Memory B cell (primary cell): ENCODE results near the gene SMARCAD1.

Source experiments
- ATAC-seq: fragments of 150-1000 bp; cut with Tn5 transposase; 2 replicates; pipeline ENCODE4 v1.10.0; 2021; ENCODE audit warnings: low read depth, mild to moderate bottlenecking, moderate library complexity
- DNase-seq, 2 donors: peaks; one replicate each; pipeline ENCODE4 v3.0.0; 2022; ENCODE audit warnings: low spot score in 2 of 2
- H3K27ac Mint-ChIP-seq: one replicate; pipeline ENCODE4 v1.8.0; 2022; ENCODE audit warnings: mild to moderate bottlenecking, moderate library complexity, mixed read lengths
- H3K27me3 Mint-ChIP-seq: one replicate; pipeline ENCODE4 v1.8.0; 2022; ENCODE audit warnings: mixed read lengths
- H3K36me3 Mint-ChIP-seq: one replicate; pipeline ENCODE4 v1.8.0; 2022; ENCODE audit warnings: mild to moderate bottlenecking, mixed read lengths
- H3K4me1 Mint-ChIP-seq: one replicate; pipeline ENCODE4 v1.8.0; 2022; ENCODE audit warnings: mixed read lengths
- H3K4me3 Mint-ChIP-seq: one replicate; pipeline ENCODE4 v1.8.0; 2022; ENCODE audit warnings: mild to moderate bottlenecking, moderate library complexity, mixed read lengths
- H3K9me3 Mint-ChIP-seq: one replicate; pipeline ENCODE4 v1.8.0; 2022; ENCODE audit warnings: mixed read lengths

Gene SMARCAD1, protein sequence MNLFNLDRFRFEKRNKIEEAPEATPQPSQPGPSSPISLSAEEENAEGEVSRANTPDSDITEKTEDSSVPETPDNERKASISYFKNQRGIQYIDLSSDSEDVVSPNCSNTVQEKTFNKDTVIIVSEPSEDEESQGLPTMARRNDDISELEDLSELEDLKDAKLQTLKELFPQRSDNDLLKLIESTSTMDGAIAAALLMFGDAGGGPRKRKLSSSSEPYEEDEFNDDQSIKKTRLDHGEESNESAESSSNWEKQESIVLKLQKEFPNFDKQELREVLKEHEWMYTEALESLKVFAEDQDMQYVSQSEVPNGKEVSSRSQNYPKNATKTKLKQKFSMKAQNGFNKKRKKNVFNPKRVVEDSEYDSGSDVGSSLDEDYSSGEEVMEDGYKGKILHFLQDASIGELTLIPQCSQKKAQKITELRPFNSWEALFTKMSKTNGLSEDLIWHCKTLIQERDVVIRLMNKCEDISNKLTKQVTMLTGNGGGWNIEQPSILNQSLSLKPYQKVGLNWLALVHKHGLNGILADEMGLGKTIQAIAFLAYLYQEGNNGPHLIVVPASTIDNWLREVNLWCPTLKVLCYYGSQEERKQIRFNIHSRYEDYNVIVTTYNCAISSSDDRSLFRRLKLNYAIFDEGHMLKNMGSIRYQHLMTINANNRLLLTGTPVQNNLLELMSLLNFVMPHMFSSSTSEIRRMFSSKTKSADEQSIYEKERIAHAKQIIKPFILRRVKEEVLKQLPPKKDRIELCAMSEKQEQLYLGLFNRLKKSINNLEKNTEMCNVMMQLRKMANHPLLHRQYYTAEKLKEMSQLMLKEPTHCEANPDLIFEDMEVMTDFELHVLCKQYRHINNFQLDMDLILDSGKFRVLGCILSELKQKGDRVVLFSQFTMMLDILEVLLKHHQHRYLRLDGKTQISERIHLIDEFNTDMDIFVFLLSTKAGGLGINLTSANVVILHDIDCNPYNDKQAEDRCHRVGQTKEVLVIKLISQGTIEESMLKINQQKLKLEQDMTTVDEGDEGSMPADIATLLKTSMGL

DNA sequence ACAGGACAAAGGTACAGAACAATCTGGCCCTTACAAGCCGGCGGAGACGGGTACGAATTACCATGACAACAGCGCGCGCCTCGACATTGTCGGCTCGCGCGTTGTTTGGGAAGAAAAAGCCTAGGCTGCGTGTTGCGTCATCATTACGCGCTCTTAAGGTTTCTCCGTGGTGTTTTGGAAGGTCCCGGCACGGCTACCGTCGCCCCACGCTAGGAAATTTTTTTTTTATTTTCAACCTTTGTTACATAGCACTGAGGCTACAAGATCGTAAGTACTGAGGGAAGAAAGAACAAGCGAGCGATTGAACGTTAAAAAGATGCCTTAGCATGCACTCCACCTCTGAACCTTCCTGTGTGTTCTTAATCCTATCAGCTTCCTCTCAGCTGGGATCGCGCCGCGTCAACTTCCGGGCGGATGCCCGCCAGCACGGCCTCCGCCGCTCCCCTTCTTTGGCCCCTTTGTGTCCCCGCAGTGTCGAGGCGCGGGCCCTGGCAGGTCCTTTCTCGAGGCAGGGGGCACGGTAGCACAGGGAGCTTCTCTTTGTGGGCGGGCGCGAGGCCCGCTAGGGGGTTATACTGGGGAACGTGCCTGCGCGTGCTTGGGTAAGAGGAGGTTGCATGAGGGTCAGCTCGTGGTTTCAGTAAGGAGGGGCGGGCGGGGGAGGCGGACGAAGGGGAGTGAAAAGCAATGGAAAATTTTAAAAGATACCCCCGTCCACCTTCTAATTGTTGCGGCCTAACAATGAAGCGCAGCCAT lies at the start of gene SMARCAD1:
Gene SMARCAD1 (plus strand): TSS at position 397 of the 756 bp plus-strand sequence. CDS start 530 bp downstream, outside the sequence.
- H3K4me3 Mint-ChIP-seq: peak within 1 kb of the TSS; percentile 99
- peaks cover 2% of the 10 kb centered on the region for H3K27me3 Mint-ChIP-seq
- H3K27ac Mint-ChIP-seq: peak within 1 kb of the TSS; percentile 100
- DNase-seq: peak; percentile 81 to 82
- H3K9me3 Mint-ChIP-seq: peaks cover 3% of the 10 kb centered on the region
- H3K36me3 Mint-ChIP-seq: peaks cover 14% of the 10 kb centered on the region
- peaks cover 19% of the 10 kb centered on the region for H3K4me1 Mint-ChIP-seq
- peak; percentile 87 for ATAC-seq

DNA sequence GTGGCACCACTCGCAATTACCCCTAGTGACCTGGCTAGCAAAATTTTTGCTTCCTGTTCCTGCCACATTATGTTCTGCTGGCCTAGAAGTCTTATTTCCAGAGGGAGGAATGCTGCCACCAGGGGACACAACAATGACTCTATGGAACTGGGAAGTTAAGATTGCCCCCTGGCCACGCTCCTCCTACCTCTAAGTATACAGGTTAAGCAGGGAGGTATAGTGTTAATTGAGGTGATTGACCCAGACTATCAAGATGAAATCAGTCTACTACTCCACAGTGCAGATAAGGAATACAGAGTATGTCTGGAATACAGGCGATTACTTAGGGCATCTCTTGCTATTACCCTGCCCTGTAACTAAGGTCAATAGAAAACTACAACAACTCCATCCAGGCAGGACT lies 48.8 kb upstream of the SMARCAD1 start:
- no peaks in the 10 kb centered on the region for H3K4me1 Mint-ChIP-seq
- H3K9me3 Mint-ChIP-seq: no peaks in the 10 kb centered on the region
- DNase-seq (no peak), ATAC-seq (no peak)
- H3K27ac Mint-ChIP-seq: no peak overlapping the region
- peaks cover 1% of the 10 kb centered on the region for H3K27me3 Mint-ChIP-seq
- no peak overlapping the region for H3K4me3 Mint-ChIP-seq
- no peaks in the 10 kb centered on the region for H3K36me3 Mint-ChIP-seq

DNA sequence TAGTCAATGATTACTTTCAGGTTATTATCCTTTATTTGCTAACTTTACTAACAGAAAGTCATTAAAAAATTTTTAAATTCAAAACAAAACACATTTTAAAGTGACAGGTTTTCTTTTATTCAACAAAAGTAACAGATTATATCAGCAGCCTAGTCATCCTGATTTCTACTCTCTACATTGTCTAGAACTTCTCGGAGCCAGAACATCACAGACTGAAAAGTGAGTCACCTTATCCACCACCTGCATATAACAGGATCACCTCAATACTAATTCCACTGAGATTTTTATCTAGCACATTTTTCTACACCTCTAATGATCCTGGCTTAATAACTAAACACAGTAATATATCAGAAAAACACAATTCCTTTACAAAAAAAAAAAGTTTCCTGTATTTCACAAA lies 47.9 kb upstream of the SMARCAD1 start:
- Mint-ChIP-seq H3K9me3 (no peaks in the 10 kb centered on the region), H3K27me3 (peaks cover 1% of the 10 kb centered on the region), H3K27ac (no peak overlapping the region), H3K4me1 (no peaks in the 10 kb centered on the region), H3K36me3 (no peaks in the 10 kb centered on the region), H3K4me3 (no peak overlapping the region)
- DNase-seq (no peak), ATAC-seq (no peak)

DNA sequence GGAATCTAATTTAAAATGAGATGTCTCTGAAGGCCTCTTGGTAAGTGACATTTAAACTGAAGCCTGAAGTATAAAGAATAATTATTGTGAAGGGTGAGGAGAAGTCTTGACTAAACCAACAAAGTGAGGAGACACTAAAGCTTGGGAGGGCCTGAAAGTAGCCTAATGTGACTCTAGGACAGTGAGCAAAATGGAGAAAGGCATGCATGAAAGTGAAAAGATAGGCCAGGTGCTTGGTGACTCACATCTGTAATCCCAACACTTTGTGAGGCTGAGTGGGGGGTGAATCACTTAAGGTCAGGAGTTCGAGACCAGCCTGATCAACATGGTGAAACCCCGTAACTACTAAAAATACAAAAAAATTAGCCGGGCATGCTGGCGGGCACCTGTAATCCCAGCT lies 46.9 kb upstream of the SMARCAD1 start:
- ATAC-seq (no peak), DNase-seq (no peak)
- Mint-ChIP-seq H3K36me3 (no peaks in the 10 kb centered on the region), H3K9me3 (no peaks in the 10 kb centered on the region), H3K27ac (no peak overlapping the region), H3K27me3 (peaks cover 1% of the 10 kb centered on the region), H3K4me3 (no peak overlapping the region), H3K4me1 (no peaks in the 10 kb centered on the region)

DNA sequence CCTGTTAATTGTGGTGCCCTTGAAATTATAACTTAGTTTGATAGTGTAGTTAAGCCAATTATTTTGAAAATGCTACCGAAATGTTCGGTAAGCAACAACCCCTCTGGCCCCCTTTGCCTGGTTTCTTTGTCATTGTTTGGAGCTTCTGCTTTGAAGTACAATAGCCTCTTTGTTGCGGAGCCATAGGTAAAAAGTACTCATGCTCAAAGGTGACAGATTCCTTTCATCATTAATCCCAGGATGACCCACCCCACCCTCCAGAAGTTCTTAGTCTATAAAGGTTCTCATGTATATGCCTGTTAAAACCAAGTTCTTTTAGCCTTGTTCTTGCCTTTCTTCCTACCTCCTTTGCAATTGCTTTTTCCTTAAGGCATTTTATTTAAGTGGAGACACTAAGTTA lies 42.4 kb upstream of the SMARCAD1 start:
- H3K9me3 Mint-ChIP-seq: no peaks in the 10 kb centered on the region
- no peak overlapping the region for H3K27ac Mint-ChIP-seq
- H3K4me1 Mint-ChIP-seq: no peaks in the 10 kb centered on the region
- H3K4me3 Mint-ChIP-seq: no peak overlapping the region
- ATAC-seq (no peak), DNase-seq (no peak)
- H3K27me3 Mint-ChIP-seq: peaks cover 3% of the 10 kb centered on the region
- H3K36me3 Mint-ChIP-seq: no peaks in the 10 kb centered on the region

DNA sequence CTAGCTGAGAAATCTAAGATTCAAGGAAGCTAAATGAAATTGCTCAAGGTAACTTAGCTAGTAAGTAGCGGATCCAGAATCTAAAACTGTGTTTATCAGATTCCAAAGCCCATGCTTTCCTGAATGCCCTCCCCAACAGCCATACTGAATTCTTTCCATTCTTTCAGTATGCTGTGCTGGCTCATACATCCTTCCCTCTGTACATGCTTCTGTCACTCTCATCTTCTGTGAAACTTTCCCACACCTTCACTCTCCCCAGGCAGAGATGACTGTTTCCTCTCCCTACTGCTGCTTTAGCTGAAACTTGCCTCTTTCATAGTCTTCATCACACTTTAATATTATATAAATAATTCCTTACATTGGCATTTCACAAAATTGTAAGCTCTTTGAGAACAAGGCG lies 39.3 kb upstream of the SMARCAD1 start:
- DNase-seq (no peak), ATAC-seq (no peak)
- no peaks in the 10 kb centered on the region for H3K4me1 Mint-ChIP-seq
- peaks cover 3% of the 10 kb centered on the region for H3K27me3 Mint-ChIP-seq
- H3K27ac Mint-ChIP-seq: no peak overlapping the region
- no peaks in the 10 kb centered on the region for H3K36me3 Mint-ChIP-seq
- H3K4me3 Mint-ChIP-seq: no peak overlapping the region
- no peaks in the 10 kb centered on the region for H3K9me3 Mint-ChIP-seq

DNA sequence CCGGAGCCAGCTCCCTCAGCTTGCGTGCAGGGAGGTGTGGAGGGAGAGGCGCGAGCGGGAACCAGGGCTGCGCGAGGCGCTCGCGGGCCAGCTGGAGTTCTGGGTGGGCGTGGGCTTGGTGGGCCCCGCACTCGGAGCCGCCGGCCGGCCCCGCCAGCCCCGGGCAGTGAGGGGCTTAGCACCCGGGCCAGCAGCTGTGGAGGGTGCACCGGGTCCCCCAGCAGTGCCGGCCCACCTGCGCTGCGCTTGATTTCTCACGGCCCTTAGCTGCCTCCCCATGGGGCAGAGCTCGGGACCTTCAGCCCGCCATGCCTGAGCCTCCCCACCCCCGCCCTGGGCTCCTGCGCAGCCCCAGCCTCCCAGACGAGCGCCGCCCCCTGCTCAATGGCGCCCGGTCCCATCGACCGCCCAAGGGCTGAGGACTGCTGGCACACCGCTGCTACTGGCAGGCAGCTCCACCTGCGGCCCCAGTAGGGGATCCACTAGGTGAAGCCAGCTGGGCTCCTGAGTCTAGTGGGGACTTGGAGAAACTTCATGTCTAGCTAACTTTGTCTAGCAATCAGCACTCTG lies 37.8 kb upstream of the SMARCAD1 start:
- no peak overlapping the region for H3K4me3 Mint-ChIP-seq
- H3K9me3 Mint-ChIP-seq: no peaks in the 10 kb centered on the region
- no peaks in the 10 kb centered on the region for H3K36me3 Mint-ChIP-seq
- no peak overlapping the region for H3K27ac Mint-ChIP-seq
- no peaks in the 10 kb centered on the region for H3K4me1 Mint-ChIP-seq
- DNase-seq (no peak), ATAC-seq (no peak)
- H3K27me3 Mint-ChIP-seq: peaks cover 3% of the 10 kb centered on the region

DNA sequence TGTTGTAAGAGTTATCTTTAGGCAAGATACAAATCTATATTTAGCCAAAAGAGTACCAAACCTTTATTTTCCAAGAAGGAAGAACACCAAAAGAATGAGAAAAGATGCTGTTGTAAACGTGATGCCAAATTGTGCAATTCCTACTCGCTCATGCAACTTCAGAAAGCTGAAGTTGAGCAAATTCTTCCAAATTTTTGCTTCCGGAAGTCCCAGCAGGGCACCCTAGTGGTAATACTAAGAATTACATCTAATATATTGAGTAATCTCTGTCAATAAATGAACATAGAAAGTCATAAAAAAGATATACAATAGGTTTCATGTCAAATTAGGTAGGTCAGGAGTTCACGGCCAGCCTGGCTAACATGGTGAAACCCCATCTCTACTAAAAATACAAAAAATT lies 36.0 kb upstream of the SMARCAD1 start:
- DNase-seq (no peak), ATAC-seq (no peak)
- no peak overlapping the region for H3K27ac Mint-ChIP-seq
- H3K36me3 Mint-ChIP-seq: no peaks in the 10 kb centered on the region
- peaks cover 3% of the 10 kb centered on the region for H3K27me3 Mint-ChIP-seq
- H3K4me1 Mint-ChIP-seq: no peaks in the 10 kb centered on the region
- no peaks in the 10 kb centered on the region for H3K9me3 Mint-ChIP-seq
- H3K4me3 Mint-ChIP-seq: no peak overlapping the region

DNA sequence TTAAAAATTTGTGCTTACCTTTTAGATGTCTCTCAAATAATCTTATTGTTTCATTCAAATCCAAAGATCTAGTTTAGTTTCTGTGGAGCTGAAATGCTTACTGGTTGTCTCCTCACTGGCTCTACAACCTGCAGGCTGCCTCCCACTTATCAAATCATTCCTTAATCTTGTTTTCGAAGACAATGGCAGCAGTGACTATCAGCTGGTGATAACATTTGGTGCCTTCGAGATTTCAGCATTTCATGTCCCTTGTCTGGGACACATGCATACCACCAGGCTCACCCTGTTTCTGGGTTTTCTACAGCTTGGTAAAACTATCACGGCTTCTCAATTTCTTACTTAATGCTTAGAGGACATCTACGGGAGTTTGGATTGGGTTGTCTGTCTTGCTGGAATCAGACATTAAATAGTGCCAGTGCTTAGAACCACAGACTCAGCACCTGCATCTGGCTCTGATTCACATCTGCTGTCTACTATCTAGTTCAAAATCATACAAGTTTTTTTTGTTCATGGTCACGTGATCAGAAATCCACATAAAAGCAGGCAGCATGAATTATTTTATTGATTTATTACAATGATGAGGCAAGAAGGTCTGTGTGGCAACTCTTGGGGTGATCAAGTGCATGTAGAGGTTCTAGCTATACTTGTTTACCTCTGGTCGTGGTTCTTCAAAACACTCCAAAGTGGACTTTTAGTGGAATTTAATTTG lies 32.0 kb upstream of the SMARCAD1 start:
- peaks cover 2% of the 10 kb centered on the region for H3K27me3 Mint-ChIP-seq
- no peak overlapping the region for H3K27ac Mint-ChIP-seq
- H3K36me3 Mint-ChIP-seq: no peaks in the 10 kb centered on the region
- no peak for ATAC-seq
- H3K4me3 Mint-ChIP-seq: no peak overlapping the region
- H3K9me3 Mint-ChIP-seq: no peaks in the 10 kb centered on the region
- no peak for DNase-seq
- no peaks in the 10 kb centered on the region for H3K4me1 Mint-ChIP-seq

DNA sequence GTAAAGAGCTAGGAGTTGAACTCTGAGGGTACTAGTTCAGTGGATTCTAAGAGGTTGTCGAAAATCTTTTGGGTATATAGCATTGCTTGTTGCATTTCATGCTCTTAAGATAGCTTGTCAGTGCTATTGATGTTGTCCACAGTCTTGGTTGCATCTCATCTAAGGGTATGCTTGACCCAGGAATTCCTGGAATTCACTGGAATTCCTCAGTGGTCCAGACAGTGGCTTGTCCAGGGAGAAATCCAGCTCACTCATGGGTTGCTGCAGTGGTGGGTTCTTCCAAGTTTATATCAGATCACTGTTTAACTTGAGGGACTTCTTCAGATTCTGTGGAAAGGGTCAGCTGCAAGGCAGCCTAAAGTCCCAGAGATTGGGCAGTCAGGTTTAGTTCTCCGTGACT lies 29.8 kb upstream of the SMARCAD1 start:
- H3K4me3 Mint-ChIP-seq: no peak overlapping the region
- H3K4me1 Mint-ChIP-seq: no peaks in the 10 kb centered on the region
- ATAC-seq (no peak), DNase-seq (no peak)
- no peaks in the 10 kb centered on the region for H3K36me3 Mint-ChIP-seq
- H3K27me3 Mint-ChIP-seq: peaks cover 4% of the 10 kb centered on the region
- H3K9me3 Mint-ChIP-seq: no peaks in the 10 kb centered on the region
- no peak overlapping the region for H3K27ac Mint-ChIP-seq

DNA sequence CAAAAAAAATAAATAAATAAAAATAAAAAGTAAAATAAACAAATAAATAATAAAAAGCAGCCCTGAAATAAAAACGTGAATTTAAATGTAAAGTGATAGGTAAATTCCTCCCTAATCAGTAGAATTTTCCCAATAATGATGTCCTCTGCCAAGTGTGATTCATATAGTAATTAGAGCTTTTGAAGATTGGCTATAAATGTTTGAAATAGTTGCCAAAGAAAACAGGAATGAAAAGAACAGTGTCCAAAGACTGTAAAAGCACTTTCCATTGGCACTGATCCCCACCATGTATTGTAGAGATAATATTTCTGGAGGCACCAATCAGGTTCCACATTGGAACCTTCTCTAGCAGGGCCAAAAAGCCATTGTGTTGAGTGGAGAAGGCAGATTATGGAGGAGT lies 25.9 kb upstream of the SMARCAD1 start:
- H3K27me3 Mint-ChIP-seq: peaks cover 5% of the 10 kb centered on the region
- H3K4me3 Mint-ChIP-seq: no peak overlapping the region
- no peak overlapping the region for H3K27ac Mint-ChIP-seq
- no peaks in the 10 kb centered on the region for H3K4me1 Mint-ChIP-seq
- ATAC-seq: no peak
- H3K36me3 Mint-ChIP-seq: no peaks in the 10 kb centered on the region
- no peaks in the 10 kb centered on the region for H3K9me3 Mint-ChIP-seq
- no peak for DNase-seq

DNA sequence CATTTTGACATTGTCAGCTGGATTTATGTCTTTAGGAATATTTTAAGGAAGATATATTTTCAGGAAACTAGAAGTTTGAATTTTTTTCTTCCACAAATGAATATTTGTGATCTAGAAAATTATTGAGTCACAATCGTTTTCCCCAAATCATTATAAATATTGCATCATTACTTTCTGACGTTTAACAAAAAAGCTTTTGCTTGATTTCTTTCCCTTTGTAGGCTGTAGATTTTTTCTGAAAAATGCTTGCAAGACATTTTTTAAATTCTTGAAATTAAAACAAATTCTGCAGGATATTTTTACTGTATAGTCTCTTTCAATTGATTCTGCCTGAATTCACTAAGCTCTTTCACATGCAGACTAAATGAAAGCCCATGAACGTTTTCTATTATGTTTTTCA lies 4.9 kb upstream of the SMARCAD1 start:
- peaks cover under 1% of the 10 kb centered on the region for H3K4me1 Mint-ChIP-seq

DNA sequence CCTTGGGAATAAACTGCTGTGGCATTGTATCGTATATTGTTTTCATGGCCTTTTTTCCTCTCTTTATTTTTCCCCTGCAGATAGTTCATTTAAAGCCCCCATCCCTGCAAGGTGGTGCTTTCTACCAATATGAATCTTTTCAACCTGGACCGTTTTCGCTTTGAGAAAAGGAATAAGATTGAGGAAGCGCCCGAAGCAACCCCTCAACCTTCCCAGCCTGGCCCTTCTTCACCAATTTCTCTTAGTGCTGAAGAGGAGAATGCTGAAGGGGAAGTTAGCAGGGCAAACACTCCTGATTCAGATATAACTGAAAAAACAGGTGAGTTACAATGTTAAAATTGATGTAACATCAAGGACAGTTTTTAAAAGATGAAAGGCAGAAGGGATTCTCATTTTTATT lies 601 bp downstream of the SMARCAD1 start:
- H3K27ac Mint-ChIP-seq: peak overlapping the region; percentile 100
- peak overlapping the region; percentile 99 for H3K4me3 Mint-ChIP-seq
- DNase-seq: peak in 1 of 2 donors; percentile 1
- no peak for ATAC-seq
- H3K9me3 Mint-ChIP-seq: peaks cover 2% of the 10 kb centered on the region
- H3K4me1 Mint-ChIP-seq: peaks cover 21% of the 10 kb centered on the region
- H3K27me3 Mint-ChIP-seq: peaks cover 1% of the 10 kb centered on the region
- H3K36me3 Mint-ChIP-seq: peaks cover 19% of the 10 kb centered on the region

More for the DNA sequence above, 4.9 kb upstream of the SMARCAD1 start:
- Mint-ChIP-seq H3K9me3 (peaks cover 5% of the 10 kb centered on the region), H3K4me3 (no peak overlapping the region), H3K27me3 (peaks cover 2% of the 10 kb centered on the region), H3K36me3 (no peaks in the 10 kb centered on the region), H3K27ac (no peak overlapping the region)
- no peak for DNase-seq
- ATAC-seq: no peak
